HEK293T (cell line): Measurements from ENCODE around the gene RDH14.

Experiments used
- ARNT ChIP-seq: fragments of 450-650 bp; IDR thresholded peaks from 2 replicates; pipeline ENCODE4 v1.6.1; 2017; ENCODE audit warnings: mild to moderate bottlenecking
- FOXK2 ChIP-seq: fragments of 450-650 bp; IDR thresholded peaks from 2 replicates; pipeline ENCODE4 v1.6.1; 2016; ENCODE audit warnings: mild to moderate bottlenecking
- L3MBTL2 ChIP-seq: fragments of 450-650 bp; conservative IDR thresholded peaks from 2 replicates; pipeline ENCODE4 v1.6.1; 2016; ENCODE audit warnings: mild to moderate bottlenecking

- TF ChIP-seq ARNT (no peak), FOXK2 (no peak), L3MBTL2 (no peak)
Observed at GRCh38 chr2:18514526-18515461, 45.7 kb downstream of the RDH14 start.
